ENCODE results near the gene ARL4C.

Gene ARL4C

DNA sequence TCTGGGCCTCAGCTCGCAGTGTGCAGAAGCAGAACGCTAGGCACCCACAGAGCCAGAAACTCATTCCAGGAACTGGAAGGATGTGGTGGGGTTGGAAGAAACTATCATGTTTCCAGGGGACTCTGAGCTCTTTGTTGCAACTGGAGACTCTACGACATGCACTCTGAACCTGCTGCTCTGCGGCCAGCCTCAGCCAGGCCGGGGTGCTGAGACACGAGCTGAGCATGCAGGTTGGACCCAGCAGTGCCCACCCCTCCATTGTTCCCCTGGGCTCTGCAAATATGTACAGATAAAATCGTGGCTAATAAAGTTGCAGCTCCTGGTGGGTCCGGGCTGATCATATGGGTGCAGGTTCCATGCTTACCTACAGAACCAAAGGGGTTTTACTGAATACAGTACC lies 37.6 kb upstream of the ARL4C start:
- no peak overlapping the region for H3K4me3 ChIP-seq (ENCODE audit: low read depth, low read length)
- TF ChIP-seq, protein P1, sequence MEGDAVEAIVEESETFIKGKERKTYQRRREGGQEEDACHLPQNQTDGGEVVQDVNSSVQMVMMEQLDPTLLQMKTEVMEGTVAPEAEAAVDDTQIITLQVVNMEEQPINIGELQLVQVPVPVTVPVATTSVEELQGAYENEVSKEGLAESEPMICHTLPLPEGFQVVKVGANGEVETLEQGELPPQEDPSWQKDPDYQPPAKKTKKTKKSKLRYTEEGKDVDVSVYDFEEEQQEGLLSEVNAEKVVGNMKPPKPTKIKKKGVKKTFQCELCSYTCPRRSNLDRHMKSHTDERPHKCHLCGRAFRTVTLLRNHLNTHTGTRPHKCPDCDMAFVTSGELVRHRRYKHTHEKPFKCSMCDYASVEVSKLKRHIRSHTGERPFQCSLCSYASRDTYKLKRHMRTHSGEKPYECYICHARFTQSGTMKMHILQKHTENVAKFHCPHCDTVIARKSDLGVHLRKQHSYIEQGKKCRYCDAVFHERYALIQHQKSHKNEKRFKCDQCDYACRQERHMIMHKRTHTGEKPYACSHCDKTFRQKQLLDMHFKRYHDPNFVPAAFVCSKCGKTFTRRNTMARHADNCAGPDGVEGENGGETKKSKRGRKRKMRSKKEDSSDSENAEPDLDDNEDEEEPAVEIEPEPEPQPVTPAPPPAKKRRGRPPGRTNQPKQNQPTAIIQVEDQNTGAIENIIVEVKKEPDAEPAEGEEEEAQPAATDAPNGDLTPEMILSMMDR (IDR thresholded peaks at IDR 0.05; ENCODE audit: low read depth, low read length), result no peak

DNA sequence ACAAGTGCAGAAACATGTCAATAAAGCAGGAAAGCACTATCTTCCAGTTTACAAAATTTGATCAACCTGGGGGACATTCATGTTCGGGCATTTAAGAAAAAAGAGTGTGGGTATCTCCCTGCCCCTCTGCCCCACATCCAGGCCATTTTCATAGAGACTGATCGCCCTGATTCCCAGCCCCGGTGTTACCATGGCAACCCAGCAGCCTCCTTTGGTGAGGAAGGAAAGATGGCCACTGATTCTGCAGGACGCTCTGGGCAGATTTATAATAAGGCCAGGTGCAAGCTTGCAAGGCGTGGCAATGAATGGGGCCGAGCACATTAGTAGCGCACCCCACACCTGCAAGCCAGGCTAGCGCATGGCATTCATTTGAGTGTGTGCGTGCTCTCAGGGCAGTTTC lies 36.7 kb upstream of the ARL4C start:
- TF ChIP-seq, protein P1 (IDR thresholded peaks at IDR 0.05; ENCODE audit: low read depth, low read length), result no peak
- H3K4me3 ChIP-seq (ENCODE audit: low read depth, low read length), result no peak overlapping the region

GRCh38 chr2:234528410-234529148 lies 31.7 kb upstream of the ARL4C start:
- TF ChIP-seq, protein P1 (IDR thresholded peaks at IDR 0.05; ENCODE audit: low read depth, low read length), result no peak
- no peak overlapping the region for H3K4me3 ChIP-seq (ENCODE audit: low read depth, low read length)

DNA sequence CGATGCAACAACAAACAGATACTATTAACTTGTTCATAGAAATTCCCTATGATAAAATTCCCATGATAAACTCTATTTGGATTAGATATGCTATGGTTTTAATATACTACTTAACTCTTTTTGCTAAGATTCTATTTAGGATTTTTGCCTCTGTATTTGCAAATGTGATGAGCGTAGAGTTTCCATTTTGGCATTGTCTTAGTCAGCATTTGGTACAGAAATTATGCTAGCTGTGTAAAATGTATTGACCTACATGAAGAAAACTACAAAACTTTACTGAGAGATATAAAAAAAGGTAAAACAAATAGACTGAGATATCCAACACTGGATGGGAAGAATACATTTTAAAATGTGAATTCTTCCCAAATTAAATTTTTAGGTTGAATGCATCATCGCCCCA lies 29.8 kb upstream of the ARL4C start:
- H3K4me3 ChIP-seq (ENCODE audit: low read depth, low read length), result no peak overlapping the region
- TF ChIP-seq, protein P1 (IDR thresholded peaks at IDR 0.05; ENCODE audit: low read depth, low read length), result no peak

DNA sequence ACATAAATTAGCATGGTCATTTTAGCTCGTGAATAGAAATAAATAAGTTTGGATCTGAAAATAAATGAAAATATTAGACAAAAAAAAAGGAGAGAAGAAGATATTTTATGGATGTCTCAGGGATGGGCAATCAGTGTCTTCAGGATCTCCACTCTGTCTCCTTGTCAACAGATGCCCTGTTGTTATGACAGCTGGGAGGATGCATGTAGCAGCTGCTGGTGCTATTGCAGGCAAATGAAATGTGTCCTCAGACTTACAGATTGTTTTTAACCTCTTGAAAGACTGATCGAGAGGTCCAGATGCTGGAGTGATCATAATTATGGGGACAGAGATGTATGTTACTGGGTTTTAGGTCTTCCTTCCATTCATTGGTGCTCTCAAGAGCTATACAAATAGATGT lies 24.7 kb upstream of the ARL4C start:
- H3K4me3 ChIP-seq (ENCODE audit: low read depth, low read length), result no peak overlapping the region
- TF ChIP-seq, protein P1 (IDR thresholded peaks at IDR 0.05; ENCODE audit: low read depth, low read length), result no peak

GRCh38 chr2:234518986-234519642 lies 22.2 kb upstream of the ARL4C start:
- H3K4me3 ChIP-seq (ENCODE audit: low read depth, low read length), result no peak overlapping the region
- TF ChIP-seq, protein P1 (IDR thresholded peaks at IDR 0.05; ENCODE audit: low read depth, low read length), result no peak

- TF ChIP-seq, protein P1 (IDR thresholded peaks at IDR 0.05; ENCODE audit: low read depth, low read length), result no peak
Measured at GRCh38 chr2:234517971-234518370, 21.1 kb upstream of the ARL4C start.

More at GRCh38 chr2:234517971-234518370, 21.1 kb upstream of the ARL4C start:
- H3K4me3 ChIP-seq (ENCODE audit: low read depth, low read length), result no peak overlapping the region

Data from WI38 (cell line).